ENCODE data around the gene MBP. TPM values are rescaled to one million over a fixed set of nuclear protein-coding genes. Genes with fewer than 3 reads are reported as not detected.

MBP gene
- total RNA-seq, 1 donor from 2014 or later: 2.0 TPM

- H3K4me3 Mint-ChIP-seq: no peak overlapping the region
- peaks cover 28% of the 10 kb centered on the region for H3K4me1 Mint-ChIP-seq
- H3K9me3 Mint-ChIP-seq: no peaks in the 10 kb centered on the region
- peaks cover 11% of the 10 kb centered on the region for H3K27me3 Mint-ChIP-seq (ENCODE audit: low read depth)
- H3K36me3 Mint-ChIP-seq (ENCODE audit: low read depth): no peaks in the 10 kb centered on the region
- DNase-seq (ENCODE audit: low read depth, low spot score): no peak
- TF ChIP-seq, protein P1, sequence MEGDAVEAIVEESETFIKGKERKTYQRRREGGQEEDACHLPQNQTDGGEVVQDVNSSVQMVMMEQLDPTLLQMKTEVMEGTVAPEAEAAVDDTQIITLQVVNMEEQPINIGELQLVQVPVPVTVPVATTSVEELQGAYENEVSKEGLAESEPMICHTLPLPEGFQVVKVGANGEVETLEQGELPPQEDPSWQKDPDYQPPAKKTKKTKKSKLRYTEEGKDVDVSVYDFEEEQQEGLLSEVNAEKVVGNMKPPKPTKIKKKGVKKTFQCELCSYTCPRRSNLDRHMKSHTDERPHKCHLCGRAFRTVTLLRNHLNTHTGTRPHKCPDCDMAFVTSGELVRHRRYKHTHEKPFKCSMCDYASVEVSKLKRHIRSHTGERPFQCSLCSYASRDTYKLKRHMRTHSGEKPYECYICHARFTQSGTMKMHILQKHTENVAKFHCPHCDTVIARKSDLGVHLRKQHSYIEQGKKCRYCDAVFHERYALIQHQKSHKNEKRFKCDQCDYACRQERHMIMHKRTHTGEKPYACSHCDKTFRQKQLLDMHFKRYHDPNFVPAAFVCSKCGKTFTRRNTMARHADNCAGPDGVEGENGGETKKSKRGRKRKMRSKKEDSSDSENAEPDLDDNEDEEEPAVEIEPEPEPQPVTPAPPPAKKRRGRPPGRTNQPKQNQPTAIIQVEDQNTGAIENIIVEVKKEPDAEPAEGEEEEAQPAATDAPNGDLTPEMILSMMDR (conservative IDR thresholded peaks at IDR 0.05): no peak
- H3K27ac Mint-ChIP-seq (ENCODE audit: unreplicated experiment): no peak overlapping the region
Measured at GRCh38 chr18:77103991-77104531, 28.5 kb downstream of the MBP start.

DNA sequence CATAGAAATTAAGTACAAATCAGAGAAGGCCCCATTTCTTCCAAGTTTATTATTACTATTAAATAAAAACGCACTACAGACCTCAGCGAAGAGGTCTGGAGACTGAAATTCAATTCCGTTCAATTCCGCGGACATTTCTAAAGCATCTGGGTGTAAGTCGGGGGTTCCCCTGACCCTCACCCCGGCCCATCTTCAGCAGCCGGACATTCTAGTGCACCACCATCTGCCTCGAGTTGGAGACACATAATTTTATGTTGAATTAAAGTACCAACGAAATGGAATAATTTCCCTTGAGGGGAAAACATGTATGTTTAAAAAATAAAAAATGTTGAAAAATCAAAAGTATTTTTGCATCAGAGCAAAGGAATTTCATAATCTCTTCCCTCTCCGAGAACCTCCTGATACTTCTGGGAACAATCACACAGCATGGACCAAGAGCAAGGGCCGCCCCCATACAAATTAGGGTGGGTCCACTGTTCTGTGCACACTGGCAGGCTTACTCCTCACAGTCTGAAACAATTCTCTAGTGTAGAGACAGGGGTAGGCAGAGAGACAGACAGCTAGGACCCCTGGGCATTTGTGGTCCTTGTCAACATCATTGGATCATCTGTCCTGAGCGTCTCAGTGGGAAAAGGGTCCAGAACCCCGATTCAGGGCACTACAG is 29.3 kb downstream of the MBP start:
- no peak overlapping the region for H3K4me3 Mint-ChIP-seq
- no peaks in the 10 kb centered on the region for H3K9me3 Mint-ChIP-seq
- H3K4me1 Mint-ChIP-seq: peaks cover 31% of the 10 kb centered on the region
- TF ChIP-seq, protein P1 (conservative IDR thresholded peaks at IDR 0.05): no peak
- H3K27me3 Mint-ChIP-seq (ENCODE audit: low read depth): peaks cover 13% of the 10 kb centered on the region
- DNase-seq (ENCODE audit: low read depth, low spot score): no peak
- H3K36me3 Mint-ChIP-seq (ENCODE audit: low read depth): no peaks in the 10 kb centered on the region
- peak overlapping the region; percentile 81 for H3K27ac Mint-ChIP-seq (ENCODE audit: unreplicated experiment)

GRCh38 chr18:77102259-77103040 is 30.1 kb downstream of the MBP start:
- Mint-ChIP-seq H3K36me3 (ENCODE audit: low read depth) (no peaks in the 10 kb centered on the region), H3K4me1 (peaks cover 30% of the 10 kb centered on the region), H3K27ac (ENCODE audit: unreplicated experiment) (no peak overlapping the region), H3K4me3 (no peak overlapping the region), H3K27me3 (ENCODE audit: low read depth) (peaks cover 13% of the 10 kb centered on the region), H3K9me3 (no peaks in the 10 kb centered on the region)
- TF ChIP-seq, protein P1 (conservative IDR thresholded peaks at IDR 0.05): no peak
- DNase-seq (ENCODE audit: low read depth, low spot score): no peak

- Mint-ChIP-seq H3K27me3 (ENCODE audit: low read depth) (peaks cover 14% of the 10 kb centered on the region), H3K36me3 (ENCODE audit: low read depth) (no peaks in the 10 kb centered on the region), H3K4me3 (no peak overlapping the region), H3K27ac (ENCODE audit: unreplicated experiment) (no peak overlapping the region), H3K9me3 (no peaks in the 10 kb centered on the region), H3K4me1 (peaks cover 30% of the 10 kb centered on the region)
- TF ChIP-seq, protein P1 (conservative IDR thresholded peaks at IDR 0.05): no peak
- DNase-seq (ENCODE audit: low read depth, low spot score): no peak
Measured at GRCh38 chr18:77101410-77102258, 30.9 kb downstream of the MBP start.

- Mint-ChIP-seq H3K36me3 (ENCODE audit: low read depth) (no peaks in the 10 kb centered on the region), H3K9me3 (no peaks in the 10 kb centered on the region), H3K27ac (ENCODE audit: unreplicated experiment) (no peak overlapping the region), H3K4me1 (peaks cover 30% of the 10 kb centered on the region), H3K27me3 (ENCODE audit: low read depth) (peaks cover 17% of the 10 kb centered on the region), H3K4me3 (no peak overlapping the region)
- TF ChIP-seq, protein P1 (conservative IDR thresholded peaks at IDR 0.05): no peak
- no peak for DNase-seq (ENCODE audit: low read depth, low spot score)
Measured at GRCh38 chr18:77100751-77101355, 31.7 kb downstream of the MBP start.
